Tibial nerve (tissue), 4 donors: ENCODE data around the gene TRIM43.
"Not testable (repeated sequence)": the region's sequence is repeated elsewhere in the genome, so short reads cannot be mapped to it uniquely, and the experiment has no call there.

Source experiments
- EP300 ChIP-seq, 2 donors: sonication (generic); formaldehyde crosslinking; IDR thresholded peaks; one replicate each; pipeline ENCODE4 v1.6.1; 2017; ENCODE audit warnings: antibody characterized with exemption in 2 of 2, mild to moderate bottlenecking in 1 of 2
- POLR2A ChIP-seq, 2 donors: fragments of 450-650 bp; IDR thresholded peaks; one replicate each; pipeline ENCODE4 v1.6.1; 2017; ENCODE audit warnings: antibody characterized with exemption in 2 of 2, mild to moderate bottlenecking in 2 of 2, moderate library complexity in 2 of 2
- TF ChIP-seq, protein P1 (sequence below), 5 experiments: fragments of 200-600 bp in 3 of 5; fragments of 450-650 bp in 2 of 5; sonication (generic) in 3 of 5; IDR thresholded peaks; one replicate each; pipeline ENCODE4 v1.5.1; 2016 to 2019; ENCODE audit warnings: antibody characterized with exemption in 5 of 5, mild to moderate bottlenecking in 3 of 5, moderate library complexity in 2 of 5

DNA sequence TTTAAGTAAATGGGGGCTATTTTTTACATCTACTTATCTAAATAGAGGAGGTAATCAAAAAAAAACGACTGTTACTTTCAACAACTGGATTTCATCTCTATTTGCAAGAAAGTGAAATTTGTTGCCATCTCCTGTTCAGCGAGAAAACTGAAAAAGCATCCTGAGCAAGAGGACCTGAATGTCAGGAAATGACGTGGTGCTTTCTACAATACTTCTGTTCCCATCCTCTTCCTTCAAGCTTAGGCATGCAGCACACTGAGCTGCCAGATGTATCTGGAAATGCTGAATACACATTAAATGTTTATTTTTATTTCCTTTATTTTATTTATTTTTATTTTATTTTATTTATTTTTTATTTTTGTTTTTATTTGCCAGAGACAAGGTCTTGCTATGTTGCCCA, 21.2 kb downstream of the TRIM43 start:
- TF ChIP-seq, protein P1, sequence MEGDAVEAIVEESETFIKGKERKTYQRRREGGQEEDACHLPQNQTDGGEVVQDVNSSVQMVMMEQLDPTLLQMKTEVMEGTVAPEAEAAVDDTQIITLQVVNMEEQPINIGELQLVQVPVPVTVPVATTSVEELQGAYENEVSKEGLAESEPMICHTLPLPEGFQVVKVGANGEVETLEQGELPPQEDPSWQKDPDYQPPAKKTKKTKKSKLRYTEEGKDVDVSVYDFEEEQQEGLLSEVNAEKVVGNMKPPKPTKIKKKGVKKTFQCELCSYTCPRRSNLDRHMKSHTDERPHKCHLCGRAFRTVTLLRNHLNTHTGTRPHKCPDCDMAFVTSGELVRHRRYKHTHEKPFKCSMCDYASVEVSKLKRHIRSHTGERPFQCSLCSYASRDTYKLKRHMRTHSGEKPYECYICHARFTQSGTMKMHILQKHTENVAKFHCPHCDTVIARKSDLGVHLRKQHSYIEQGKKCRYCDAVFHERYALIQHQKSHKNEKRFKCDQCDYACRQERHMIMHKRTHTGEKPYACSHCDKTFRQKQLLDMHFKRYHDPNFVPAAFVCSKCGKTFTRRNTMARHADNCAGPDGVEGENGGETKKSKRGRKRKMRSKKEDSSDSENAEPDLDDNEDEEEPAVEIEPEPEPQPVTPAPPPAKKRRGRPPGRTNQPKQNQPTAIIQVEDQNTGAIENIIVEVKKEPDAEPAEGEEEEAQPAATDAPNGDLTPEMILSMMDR (IDR thresholded peaks at IDR 0.05), result not testable (repeated sequence)
- not testable (repeated sequence) for TF ChIP-seq POLR2A, EP300 (IDR thresholded peaks at IDR 0.05)
